Measurements from ENCODE around the gene FGFR3. TPM values are rescaled to one million over a fixed set of nuclear protein-coding genes. Genes with fewer than 3 reads are reported as not detected.

The FGFR3 gene
- total and polyA plus RNA-seq, 9 of the 15 experiments (the other 6 are each of a cell fraction or from before 2014, with no cell fraction given) = 1.2 to 60.4 (median 12.7) TPM

- no peak for TF ChIP-seq GATA2 (CRISPR knock-in tag; IDR thresholded peaks at IDR 0.05)
- peak; percentile 52 for TF ChIP-seq ATF3 (IDR thresholded peaks at IDR 0.05)
- no peak for TF ChIP-seq ATF3 (CRISPR knock-in tag; conservative IDR thresholded peaks at IDR 0.05)
- 0 out of 2 replicates have a peak, but pooled peaks have one; percentile 16 for TF ChIP-seq EGR1 (conservative IDR thresholded peaks at IDR 0.05)
- no peak for TF ChIP-seq IRF1 (CRISPR knock-in tag; IDR thresholded peaks at IDR 0.05; ENCODE audit: borderline replicate concordance)
- TF ChIP-seq HDGF (IDR thresholded peaks at IDR 0.05) = no peak
Measured at GRCh38 chr4:1788254-1788973, 4.7 kb upstream of the FGFR3 start (continued).

GRCh38 chr4:1789552-1789951 is 3.5 kb upstream of the FGFR3 start:
- Histone ChIP-seq H2AFZ (ENCODE audit: low read depth, low read length) (no peak overlapping the region), H3K9me3 (replicated peaks; ENCODE audit: control insufficient read depth, insufficient read depth, low read depth, low read length) (no peaks in the 10 kb centered on the region), H3K4me1 (replicated peaks in 1 of 2; ENCODE audit: control insufficient read depth in 2 of 2, insufficient read depth in 2 of 2, low read length in 2 of 2) (peaks cover 33 to 76% of the 10 kb centered on the region in 2 experiments), H3K36me3 (ENCODE audit: control insufficient read depth, insufficient read depth, low read length) (no peaks in the 10 kb centered on the region), H3K9ac (ENCODE audit: insufficient read depth in 1 of 2, low read depth in 2 of 2, low read length in 2 of 2) (peak overlapping the region in 1 of 2 experiments; percentile 73; a peak in 2 of 4 replicates), H3K4me2 (ENCODE audit: insufficient read depth, low read length) (no peak overlapping the region), H3K27me3 (ENCODE audit: control insufficient read depth in 2 of 2, insufficient read depth in 2 of 2, low read length in 2 of 2) (no peaks in the 10 kb centered on the region), H3K4me3 (no peak overlapping the region), H3K79me2 (ENCODE audit: control insufficient read depth, insufficient read depth, low read length) (peaks cover 10% of the 10 kb centered on the region), H3K27ac (ENCODE audit: extremely low read depth, low read depth, low read length) (no peak overlapping the region), H3K9me1 (ENCODE audit: control insufficient read depth, insufficient read depth, low read length) (no peaks in the 10 kb centered on the region), H4K20me1 (replicated peaks; ENCODE audit: control insufficient read depth, insufficient read depth, low read length) (no peaks in the 10 kb centered on the region)
- FAIRE-seq (no peak), DNase-seq (ENCODE audit: extremely low read depth in 1 of 4, low spot score in 3 of 4) (no peak), ATAC-seq (no peak)
- in situ Hi-C loops (cut with MboI) (no loop called here), intact Hi-C loops (cut with micrococcal nuclease) (no loop called here)
- 91% methylated on average over 16 of the region's 21 CpGs for WGBS (ENCODE audit: insufficient coverage, low coverage, missing lambda C conversion rate)
- CTCF ChIA-PET (ENCODE audit: low intra/inter-chr PET ratio) = no interaction called here
- BruUV-seq (replicated peaks) = no TSS peak
- TF ChIP-seq KLF10 (CRISPR knock-in tag; IDR thresholded peaks at IDR 0.05) (no peak), ZNF23 (CRISPR knock-in tag; IDR thresholded peaks at IDR 0.05) (no peak), RBFOX2 (IDR thresholded peaks at IDR 0.05; ENCODE audit: low read depth, low read length) (0 out of 2 replicates have a peak, but pooled peaks have one; percentile 6)
- POLR2A ChIA-PET = interaction anchor here (0.6 to 1.7 kb wide), 6 partner anchors 8 to 155 kb away, joined by 3 to 7 read pairs (median 4); no protein-coding TSS in a partner anchor
